GM21390 (cell line): ENCODE results near the gene ANKRD34A.
A peak's percentile ranks its signal among the peaks of the same experiment; 100 is the strongest.

Experiments used
- ATAC-seq: cut with Tn5 transposase; IDR thresholded peaks from one replicate; pipeline ENCODE4 v1.9.1; 2021; ENCODE audit not compliant: unreplicated experiment

Gene ANKRD34A

DNA sequence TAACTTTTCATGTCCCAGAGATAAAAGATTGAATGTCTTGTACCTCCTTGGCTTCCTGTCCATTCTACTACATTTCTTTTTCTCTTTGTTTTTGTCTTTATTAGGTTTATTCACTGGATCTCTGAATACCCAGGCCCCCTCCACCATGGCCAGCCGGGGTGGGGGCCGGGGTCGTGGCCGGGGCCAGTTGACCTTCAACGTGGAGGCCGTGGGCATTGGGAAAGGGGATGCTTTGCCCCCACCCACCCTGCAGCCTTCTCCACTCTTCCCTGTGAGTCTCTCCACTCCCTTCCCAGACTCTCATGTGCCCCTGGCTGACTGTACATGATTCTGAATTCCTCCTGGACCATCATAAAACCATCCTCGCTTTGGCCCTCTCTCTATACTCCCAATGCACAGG, 10.3 kb upstream of the ANKRD34A start:
- no peak for ATAC-seq

- no peak for ATAC-seq
These were observed 8.2 kb upstream of the ANKRD34A start for GRCh38 chr1:145972580-145972979.

- no peak for ATAC-seq
These were observed 2.9 kb upstream of the ANKRD34A start for GRCh38 chr1:145967288-145967687.

- ATAC-seq: no peak
These were observed 857 bp upstream of the ANKRD34A start for GRCh38 chr1:145965119-145965744.

GRCh38 chr1:145963265-145964019, 933 bp downstream of the ANKRD34A start:
- ATAC-seq: no peak

GRCh38 chr1:145962157-145963102, 1.9 kb downstream of the ANKRD34A start:
- ATAC-seq: no peak

- no peak for ATAC-seq
These were observed 2.8 kb downstream of the ANKRD34A start for GRCh38 chr1:145961425-145962156.

GRCh38 chr1:145961109-145961424, 3.3 kb downstream of the ANKRD34A start:
- no peak for ATAC-seq

DNA sequence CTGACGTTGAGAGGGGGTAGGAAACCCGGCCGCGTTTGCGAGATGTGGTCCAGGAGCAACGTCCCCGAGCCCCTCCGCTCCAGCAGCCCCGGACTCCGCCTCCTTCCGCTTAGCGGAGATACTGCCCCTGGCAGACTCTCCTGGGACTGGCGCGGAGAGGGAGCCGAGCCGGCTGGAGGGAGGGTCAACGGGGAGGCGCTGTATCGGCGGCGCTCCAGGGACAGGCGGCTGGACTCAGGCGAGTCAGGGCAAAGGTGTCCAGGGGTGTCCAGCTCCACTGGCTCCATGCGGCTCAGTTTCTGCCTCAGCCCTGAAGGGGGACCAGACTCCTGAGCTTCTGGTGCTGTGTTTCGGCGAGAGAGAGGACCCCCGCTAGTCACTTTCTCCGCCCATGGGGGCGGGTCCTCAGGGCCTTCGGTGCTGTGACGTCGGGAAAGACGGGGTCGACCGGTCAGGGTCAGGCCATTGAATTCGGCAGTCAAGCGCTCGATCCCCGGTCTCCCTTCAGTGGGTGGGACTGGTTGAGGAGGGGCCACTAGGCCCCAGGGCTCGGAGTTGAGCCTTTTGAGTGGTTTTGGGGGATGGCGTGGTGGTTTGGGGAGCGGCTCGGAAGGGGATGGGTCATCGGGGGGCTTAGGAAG, 3.8 kb downstream of the ANKRD34A start:
- ATAC-seq: no peak

DNA sequence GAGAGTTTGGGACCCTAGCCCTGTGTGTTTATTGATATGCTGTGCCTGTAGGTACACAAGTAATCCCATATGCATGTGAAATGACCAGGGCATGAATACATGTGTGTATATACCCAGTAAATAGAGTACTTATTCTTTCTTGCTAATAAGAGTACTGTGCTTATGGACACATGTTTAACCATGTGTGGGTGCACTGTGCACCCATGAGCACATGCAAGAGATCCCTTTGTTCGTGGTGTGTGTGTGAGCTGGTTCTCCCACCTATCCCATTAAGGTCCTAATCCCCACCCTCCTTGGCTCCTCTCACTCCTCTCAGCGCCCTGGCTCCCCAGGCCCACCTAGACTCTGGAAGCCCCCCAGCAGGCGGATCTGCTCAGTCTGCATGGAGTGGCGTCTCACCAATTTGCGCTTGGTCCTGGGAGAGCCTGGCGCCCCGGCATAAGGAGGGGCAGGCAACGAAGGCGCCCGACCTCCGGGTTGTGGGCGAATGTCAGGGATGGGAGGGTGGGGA, 4.4 kb downstream of the ANKRD34A start:
- ATAC-seq: no peak

GRCh38 chr1:145959333-145959732, 5.0 kb downstream of the ANKRD34A start:
- ATAC-seq: no peak

DNA sequence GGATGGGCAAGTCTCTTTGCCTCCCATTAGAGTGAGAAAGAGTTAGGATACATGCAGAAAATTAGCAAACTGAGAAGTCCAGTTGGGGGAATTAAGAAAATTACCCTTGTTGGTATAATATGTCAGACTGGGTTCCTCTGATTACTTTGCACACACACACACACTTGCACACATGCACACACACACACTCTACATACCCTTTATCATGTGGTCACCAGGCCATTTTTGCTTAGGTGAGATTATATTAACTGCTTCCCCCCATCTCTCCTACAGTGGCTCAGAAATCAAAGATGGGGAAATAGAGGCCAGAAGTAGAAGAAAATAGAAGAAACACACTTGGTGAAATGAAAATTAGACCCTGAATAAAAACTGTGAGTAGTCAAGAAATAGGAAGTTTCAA, 5.6 kb downstream of the ANKRD34A start:
- no peak for ATAC-seq

GRCh38 chr1:145957443-145958319, 6.7 kb downstream of the ANKRD34A start, which contains the start of gene LIX1L:
Gene LIX1L (minus strand): TSS chr1:145958017. CDS start chr1:145957927, 90 bp downstream.
- ATAC-seq: peak; percentile 83

DNA sequence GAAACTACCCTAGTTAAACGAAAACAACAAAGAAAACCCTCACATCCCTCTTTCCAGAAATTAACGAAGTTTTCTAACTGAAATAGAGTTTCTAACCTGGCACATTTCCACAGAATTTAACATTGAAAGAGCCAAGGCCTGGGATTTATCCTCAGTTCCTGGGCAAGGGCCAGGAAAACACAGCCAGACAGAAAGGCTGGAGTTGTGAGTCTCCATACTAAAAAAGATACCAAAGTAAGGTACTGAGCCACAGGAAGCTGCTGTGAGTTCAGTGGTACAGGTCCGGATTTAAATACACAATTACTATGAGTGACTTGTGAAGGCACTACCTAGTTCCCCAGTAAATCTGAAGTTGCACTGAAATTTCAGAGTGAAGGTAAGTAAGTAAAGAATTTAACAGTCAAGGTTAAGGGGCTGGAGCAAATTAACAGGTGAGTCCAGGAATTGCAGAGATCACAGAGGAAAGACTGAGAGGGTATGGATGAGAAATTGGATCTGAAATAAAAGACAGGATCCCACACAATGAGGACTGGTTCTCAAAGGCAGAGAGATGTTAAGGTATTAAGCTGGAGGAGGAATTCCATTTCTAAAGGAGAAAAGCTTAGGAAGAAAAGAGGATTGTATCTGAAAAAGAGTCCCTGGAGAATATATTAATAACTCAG, 7.5 kb downstream of the ANKRD34A start:
- ATAC-seq: no peak

DNA sequence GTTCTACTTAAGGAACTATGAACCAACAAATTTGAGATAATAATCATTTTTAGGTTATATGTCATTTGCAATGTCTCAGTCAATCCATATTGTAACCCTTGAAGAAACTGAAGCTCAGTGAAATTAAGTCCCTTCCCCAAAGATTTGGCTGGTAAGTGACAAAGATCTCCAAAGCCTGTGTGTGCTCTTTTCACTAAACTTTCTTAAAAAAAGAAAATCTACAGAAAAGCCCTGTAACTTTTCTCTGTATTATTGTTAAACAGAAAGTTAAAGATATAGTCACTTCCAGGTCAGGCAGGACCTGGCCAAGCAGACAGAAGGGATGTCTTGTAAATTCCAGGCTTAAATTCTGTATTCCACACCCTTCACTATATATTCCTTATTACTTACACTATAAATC, 8.0 kb downstream of the ANKRD34A start:
- no peak for ATAC-seq

- ATAC-seq: no peak
These were observed 8.9 kb downstream of the ANKRD34A start for GRCh38 chr1:145955436-145955835.

GRCh38 chr1:145953861-145954260, 10.5 kb downstream of the ANKRD34A start:
- ATAC-seq: no peak

- no peak for ATAC-seq
These were observed 11.5 kb downstream of the ANKRD34A start for GRCh38 chr1:145952903-145953302.

GRCh38 chr1:145951526-145951925, 12.8 kb downstream of the ANKRD34A start:
- ATAC-seq: no peak
